Esophagus squamous epithelium (tissue), 5 donors: ENCODE data around the gene GPR31. TPM values are rescaled to one million over a fixed set of nuclear protein-coding genes. Genes with fewer than 3 reads are reported as not detected.
"Not testable (repeated sequence)": the region's sequence is repeated elsewhere in the genome, so short reads cannot be mapped to it uniquely, and the experiment has no call there.

Source experiments
- DNase-seq: peaks from one replicate; lab custom pipeline; 2025; lab: John Stamatoyannopoulos, UW
- H3K27ac ChIP-seq, 4 donors: fragments of 200-600 bp; sonication (generic); one replicate each; pipeline ENCODE4 v1.5.1; 2016 to 2019; ENCODE audit warnings: mild to moderate bottlenecking in 1 of 4
- H3K27me3 ChIP-seq, 4 donors: fragments of 200-600 bp; sonication (generic); 1 replicate in 3 of 4; 2 replicates in 1 of 4; pipeline versions ENCODE4 v1.5.1 to v1.6.0; 2017 to 2021; ENCODE audit warnings: antibody characterized with exemption in 1 of 4
- H3K36me3 ChIP-seq, 3 donors: fragments of 200-600 bp; sonication (generic); one replicate each; pipeline ENCODE4 v1.5.1; 2016 to 2019
- H3K4me1 ChIP-seq, 3 donors: fragments of 200-600 bp; sonication (generic); one replicate each; pipeline ENCODE4 v1.5.1; 2017 to 2019
- H3K4me3 ChIP-seq, 4 donors: fragments of 200-600 bp; sonication (generic); 1 replicate in 3 of 4; 2 replicates in 1 of 4; pipeline ENCODE4 v1.5.1; 2016 to 2019; ENCODE audit warnings: mild to moderate bottlenecking in 2 of 4, moderate library complexity in 1 of 4
- H3K9me3 ChIP-seq, 3 donors: fragments of 200-600 bp; sonication (generic); one replicate each; pipeline ENCODE4 v1.5.1; 2016 to 2019
- POLR2A ChIP-seq, 4 donors: fragments of 450-650 bp; IDR thresholded peaks; one replicate each; pipeline ENCODE4 v1.6.1; 2017; ENCODE audit warnings: antibody characterized with exemption in 4 of 4, mild to moderate bottlenecking in 4 of 4, moderate library complexity in 3 of 4
- WGBS, 2 donors: methylation state at CpG; one replicate each; pipeline ENCODE4 v1.1.5; 2018; 5-methylcytosine and 5-hydroxymethylcytosine counted together
- intact Hi-C: fragments of 100-400 bp; cut with DNase I; formaldehyde crosslinking; loops from one replicate; pipeline ENCODE4 v1.15.0; 2022
- total RNA-seq, 4 donors: library from RNA; depleted of rRNA; stranded (reverse); fragments of >200 nt; gene quantifications; one replicate each; pipeline ENCODE4 v1.1.0, GENCODE V29; 2016
- TF ChIP-seq, protein P1 (sequence below), 6 experiments: fragments of 450-650 bp in 4 of 6; fragments of 200-600 bp in 2 of 6; sonication (generic) in 2 of 6; IDR thresholded peaks; one replicate each; pipeline ENCODE4 v1.5.1; 2016 to 2019; ENCODE audit warnings: antibody characterized with exemption in 6 of 6, mild to moderate bottlenecking in 4 of 6, moderate library complexity in 4 of 6
- donor health status: DM: yes; HTN: yes; CAD: no.

Gene GPR31, protein sequence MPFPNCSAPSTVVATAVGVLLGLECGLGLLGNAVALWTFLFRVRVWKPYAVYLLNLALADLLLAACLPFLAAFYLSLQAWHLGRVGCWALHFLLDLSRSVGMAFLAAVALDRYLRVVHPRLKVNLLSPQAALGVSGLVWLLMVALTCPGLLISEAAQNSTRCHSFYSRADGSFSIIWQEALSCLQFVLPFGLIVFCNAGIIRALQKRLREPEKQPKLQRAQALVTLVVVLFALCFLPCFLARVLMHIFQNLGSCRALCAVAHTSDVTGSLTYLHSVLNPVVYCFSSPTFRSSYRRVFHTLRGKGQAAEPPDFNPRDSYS
- total RNA-seq: not detected

DNA sequence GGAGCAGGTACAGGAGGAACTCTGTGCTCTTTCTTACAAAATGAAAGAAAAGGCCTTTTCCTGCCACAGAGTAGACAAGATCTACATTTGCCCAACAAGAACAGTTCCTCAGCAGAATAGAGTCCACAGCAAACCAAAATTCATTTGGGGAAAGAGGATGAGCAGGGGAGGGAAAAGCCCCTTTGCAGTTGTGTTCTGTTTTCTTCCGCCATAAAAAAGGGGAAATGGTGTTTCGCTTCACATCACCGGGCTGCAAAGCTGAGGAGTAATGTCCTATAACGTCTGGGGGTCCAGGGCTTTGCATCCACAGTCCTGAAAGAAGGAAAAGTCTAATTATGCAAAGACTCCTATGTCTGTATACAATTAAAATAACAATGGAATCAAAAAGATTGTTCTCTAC lies at the start of gene GPR31:
GPR31 (minus strand) TSS at position 118 of the 400 bp plus-strand sequence. CDS start 149 bp downstream, outside the sequence.
- DNase-seq: no peak
- H3K9me3 ChIP-seq: no peaks in the 10 kb centered on the region
- H3K4me1 ChIP-seq: no peaks in the 10 kb centered on the region
- intact Hi-C loops: no loop called here
- H3K4me3 ChIP-seq: no peak within 1 kb of the TSS
- TF ChIP-seq, protein P1, sequence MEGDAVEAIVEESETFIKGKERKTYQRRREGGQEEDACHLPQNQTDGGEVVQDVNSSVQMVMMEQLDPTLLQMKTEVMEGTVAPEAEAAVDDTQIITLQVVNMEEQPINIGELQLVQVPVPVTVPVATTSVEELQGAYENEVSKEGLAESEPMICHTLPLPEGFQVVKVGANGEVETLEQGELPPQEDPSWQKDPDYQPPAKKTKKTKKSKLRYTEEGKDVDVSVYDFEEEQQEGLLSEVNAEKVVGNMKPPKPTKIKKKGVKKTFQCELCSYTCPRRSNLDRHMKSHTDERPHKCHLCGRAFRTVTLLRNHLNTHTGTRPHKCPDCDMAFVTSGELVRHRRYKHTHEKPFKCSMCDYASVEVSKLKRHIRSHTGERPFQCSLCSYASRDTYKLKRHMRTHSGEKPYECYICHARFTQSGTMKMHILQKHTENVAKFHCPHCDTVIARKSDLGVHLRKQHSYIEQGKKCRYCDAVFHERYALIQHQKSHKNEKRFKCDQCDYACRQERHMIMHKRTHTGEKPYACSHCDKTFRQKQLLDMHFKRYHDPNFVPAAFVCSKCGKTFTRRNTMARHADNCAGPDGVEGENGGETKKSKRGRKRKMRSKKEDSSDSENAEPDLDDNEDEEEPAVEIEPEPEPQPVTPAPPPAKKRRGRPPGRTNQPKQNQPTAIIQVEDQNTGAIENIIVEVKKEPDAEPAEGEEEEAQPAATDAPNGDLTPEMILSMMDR (IDR thresholded peaks at IDR 0.05): no peak
- no peak for TF ChIP-seq POLR2A (IDR thresholded peaks at IDR 0.05)
- no peak within 1 kb of the TSS for H3K27ac ChIP-seq
- peaks cover 0 to 7% (median 0%) of the 10 kb centered on the region in 4 donors for H3K27me3 ChIP-seq
- H3K36me3 ChIP-seq: no peaks in the 10 kb centered on the region
- 69 to 71% methylated on average over 4 of the region's 4 CpGs for WGBS, 2 donors

DNA sequence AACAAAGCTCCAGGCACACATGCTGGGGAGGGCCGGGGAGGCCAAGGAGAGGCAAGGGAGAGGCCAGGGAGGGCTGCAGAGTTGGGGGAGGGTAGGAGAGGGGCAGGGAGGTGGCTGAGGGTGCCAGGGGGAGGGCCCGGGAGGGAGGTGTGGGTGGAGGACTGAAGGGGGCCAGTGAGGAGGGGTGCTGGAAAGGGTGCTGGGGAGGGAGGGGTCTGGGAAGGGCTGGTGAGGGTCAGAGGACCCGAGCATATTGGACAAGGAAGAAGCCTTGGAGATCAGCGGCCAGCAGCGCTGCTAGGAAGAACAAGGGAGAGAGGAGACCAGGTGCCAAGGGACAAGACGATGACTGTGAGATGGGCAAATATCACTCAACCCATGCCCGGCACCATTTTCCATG lies 49.7 kb upstream of the GPR31 start:
- DNase-seq: no peak
- 75 to 79% methylated on average over 5 to 7 of the region's 7 CpGs for WGBS, 2 donors
- H3K4me1 ChIP-seq: no peaks in the 10 kb centered on the region
- H3K36me3 ChIP-seq: no peaks in the 10 kb centered on the region
- H3K4me3 ChIP-seq: no peak overlapping the region
- intact Hi-C loops: no loop called here
- TF ChIP-seq, protein P1 (IDR thresholded peaks at IDR 0.05): no peak
- no peak for TF ChIP-seq POLR2A (IDR thresholded peaks at IDR 0.05)
- H3K27ac ChIP-seq: no peak overlapping the region
- H3K9me3 ChIP-seq: no peaks in the 10 kb centered on the region
- peaks cover 0 to 33% (median 0%) of the 10 kb centered on the region in 4 donors for H3K27me3 ChIP-seq

DNA sequence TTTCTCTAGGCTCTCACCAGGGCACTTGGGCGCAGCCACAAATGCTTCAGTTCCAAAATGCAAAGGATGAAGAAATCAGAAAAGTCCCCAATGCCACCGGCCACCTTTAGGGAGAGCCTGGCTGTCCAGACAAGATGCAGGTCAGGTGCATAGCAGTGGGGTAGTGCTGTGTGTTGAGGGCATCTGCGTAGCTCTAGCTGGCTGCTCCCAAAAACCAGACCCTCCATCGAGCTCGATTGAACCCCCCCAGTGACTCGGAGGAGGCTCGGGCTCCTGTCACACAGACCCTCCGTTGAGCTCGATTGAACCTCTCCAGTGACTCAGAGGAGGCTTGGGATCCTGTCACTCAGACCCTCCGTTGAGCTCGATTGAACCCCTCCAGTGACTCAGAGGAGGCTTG lies 47.5 kb upstream of the GPR31 start:
- H3K4me3 ChIP-seq, intact Hi-C loops, H3K9me3 ChIP-seq, H3K36me3 ChIP-seq, DNase-seq, H3K27ac ChIP-seq, H3K4me1 ChIP-seq: not testable (repeated sequence)
- H3K27me3 ChIP-seq: peaks cover 0 to 31% (median 0%) of the 10 kb centered on the region in 4 donors
- WGBS, 2 donors: 80 to 100% methylated on average over 1 to 2 of the region's 11 CpGs

DNA sequence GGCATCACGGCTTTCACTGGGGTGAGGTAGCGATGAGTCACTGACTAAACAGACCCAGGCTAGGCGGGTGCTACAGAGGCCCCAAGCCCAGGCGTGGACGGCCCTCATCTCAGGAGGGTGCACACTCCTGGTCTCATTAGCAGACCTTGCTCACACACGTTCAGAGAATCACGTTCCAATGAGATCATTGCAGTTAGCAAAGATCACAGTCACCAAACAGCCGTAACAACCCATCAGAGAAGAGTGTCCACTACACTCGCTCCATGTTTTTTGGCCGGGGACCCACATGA lies 46.2 kb upstream of the GPR31 start:
- H3K27me3 ChIP-seq: peaks cover 0 to 26% (median 0%) of the 10 kb centered on the region in 4 donors
- DNase-seq, H3K4me1 ChIP-seq, H3K27ac ChIP-seq, H3K4me3 ChIP-seq, H3K9me3 ChIP-seq, H3K36me3 ChIP-seq, intact Hi-C loops: not testable (repeated sequence)
- 31 to 80% methylated on average over 1 to 7 of the region's 10 CpGs for WGBS, 2 donors

DNA sequence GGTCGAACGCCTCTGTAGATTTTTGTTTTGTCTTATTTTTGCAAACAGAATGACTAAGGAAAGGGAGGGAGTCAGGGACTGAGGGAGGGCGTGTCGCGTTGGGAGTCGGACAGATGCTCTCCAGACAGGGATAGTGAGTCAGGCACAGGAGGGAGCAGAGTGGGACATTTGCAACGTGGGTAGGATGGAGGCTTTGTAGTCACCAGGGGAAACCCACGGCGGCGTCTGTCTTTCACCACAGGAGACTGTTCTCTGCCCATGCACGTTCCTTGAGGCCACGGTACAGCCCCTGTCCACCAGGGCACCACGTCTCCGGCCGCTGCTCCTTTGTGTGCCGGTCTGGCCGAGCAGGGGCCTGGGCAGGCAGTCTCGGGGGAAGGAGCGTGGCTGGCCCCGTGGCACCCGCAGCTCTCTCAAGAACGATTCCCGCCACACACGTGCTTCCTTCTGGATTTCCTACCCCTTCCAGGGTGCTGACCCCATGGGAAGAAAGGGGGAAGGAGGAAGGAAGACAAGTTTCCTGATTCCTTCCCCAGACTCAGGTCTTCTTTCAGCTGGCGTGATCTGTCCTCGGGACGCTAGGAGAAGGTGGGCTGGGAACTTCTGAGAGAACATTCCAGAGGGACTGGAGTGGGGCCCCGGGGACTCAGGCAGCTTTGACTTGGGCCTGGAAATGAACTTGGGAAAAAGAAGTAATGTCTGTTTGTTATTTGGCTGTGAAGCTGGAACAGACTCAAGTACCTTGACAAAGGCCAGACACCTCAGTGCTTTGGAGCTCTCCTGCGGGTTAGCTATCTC lies 45.7 kb upstream of the GPR31 start:
- intact Hi-C loops, H3K4me1 ChIP-seq, H3K4me3 ChIP-seq, H3K36me3 ChIP-seq, H3K9me3 ChIP-seq, DNase-seq, H3K27ac ChIP-seq: not testable (repeated sequence)
- WGBS, 2 donors: 55 to 81% methylated on average over 2 to 11 of the region's 29 CpGs
- H3K27me3 ChIP-seq: peaks cover 0 to 21% (median 0%) of the 10 kb centered on the region in 4 donors

DNA sequence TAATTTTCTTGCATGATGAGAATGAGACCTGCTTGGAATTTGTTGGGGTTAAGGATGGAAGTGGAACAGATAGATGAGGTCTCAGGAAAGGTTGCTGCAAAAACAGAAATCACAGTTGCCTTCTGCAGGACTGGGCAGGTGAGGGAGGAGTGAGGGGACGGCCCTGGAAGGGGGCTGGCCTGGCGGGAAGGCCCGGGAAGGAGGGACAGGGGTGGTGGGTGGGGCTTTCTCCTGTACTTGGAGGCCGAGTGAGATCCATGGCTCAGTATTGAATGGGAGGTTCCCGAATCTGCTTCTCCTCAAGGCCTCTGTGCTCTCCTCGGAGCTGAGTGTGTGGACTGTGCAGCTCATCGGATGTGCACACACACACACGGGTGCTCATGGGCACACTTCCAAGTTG lies 44.8 kb upstream of the GPR31 start:
- H3K27me3 ChIP-seq: peaks cover 0 to 21% (median 0%) of the 10 kb centered on the region in 4 donors
- 45 to 46% methylated on average over 4 to 5 of the region's 8 CpGs for WGBS, 2 donors
- intact Hi-C loops, H3K4me1 ChIP-seq, DNase-seq, H3K36me3 ChIP-seq, H3K27ac ChIP-seq, H3K4me3 ChIP-seq, H3K9me3 ChIP-seq: not testable (repeated sequence)

DNA sequence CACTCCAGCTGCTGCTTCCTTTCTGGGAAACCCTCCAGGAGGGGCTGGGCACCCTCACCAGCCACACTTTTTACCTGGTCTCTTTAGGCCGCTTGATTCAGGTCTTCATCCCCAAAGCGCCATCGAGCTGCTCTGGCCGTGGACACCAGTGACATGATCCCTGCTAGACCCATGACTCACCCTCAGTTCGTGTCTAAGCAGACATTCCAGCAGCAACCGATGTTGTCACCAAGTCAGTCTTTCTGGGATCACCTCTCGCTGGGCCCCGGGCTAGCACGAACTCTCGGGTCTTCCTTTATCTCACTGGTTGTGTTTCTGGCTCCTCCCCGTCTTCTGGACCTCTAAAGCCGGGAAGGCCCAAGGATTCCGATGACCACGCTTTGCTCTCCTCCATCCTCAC lies 43.0 kb upstream of the GPR31 start:
- TF ChIP-seq, protein P1 (IDR thresholded peaks at IDR 0.05): no peak
- no peak for TF ChIP-seq POLR2A (IDR thresholded peaks at IDR 0.05)
- no peak for DNase-seq
- H3K27ac ChIP-seq: no peak overlapping the region
- H3K27me3 ChIP-seq: peaks cover 0 to 9% (median 0%) of the 10 kb centered on the region in 4 donors
- no peaks in the 10 kb centered on the region for H3K4me1 ChIP-seq
- no peaks in the 10 kb centered on the region for H3K36me3 ChIP-seq
- no peak overlapping the region for H3K4me3 ChIP-seq
- 85 to 88% methylated on average over 14 of the region's 14 CpGs for WGBS, 2 donors
- H3K9me3 ChIP-seq: no peaks in the 10 kb centered on the region
- intact Hi-C loops: no loop called here

DNA sequence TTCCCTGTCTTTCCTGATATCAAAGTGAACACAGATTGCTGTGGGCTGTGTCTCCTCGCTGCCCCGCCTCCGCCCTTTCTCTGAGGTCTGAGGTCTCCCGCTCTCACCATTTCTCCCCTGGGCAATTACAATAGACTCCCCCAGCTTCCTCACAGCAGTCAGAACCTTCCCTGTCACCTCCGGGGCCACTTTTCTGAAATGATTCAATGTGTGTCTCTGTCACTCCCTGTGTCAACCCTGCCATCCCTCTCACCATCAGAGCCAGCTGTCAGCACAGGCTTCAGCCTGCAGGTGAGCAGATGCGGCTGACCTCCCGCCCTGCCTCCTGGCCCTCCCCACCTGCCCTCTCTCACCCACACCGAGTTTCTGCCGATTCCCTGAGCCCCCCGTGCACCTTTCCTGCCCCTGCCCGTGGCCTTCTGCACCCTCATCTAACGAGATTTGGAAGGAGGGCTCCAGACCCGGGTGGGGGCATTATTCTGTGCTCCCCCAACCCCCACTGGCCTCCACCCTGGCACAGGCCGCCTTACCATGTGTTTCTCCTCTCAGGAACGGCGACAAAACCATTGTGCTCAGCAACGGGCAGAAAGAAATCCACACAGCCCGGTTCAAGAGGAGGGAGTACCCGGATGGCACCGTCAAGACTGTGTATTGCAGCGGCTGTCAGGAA lies 38.3 kb upstream of the GPR31 start:
- H3K4me3 ChIP-seq, H3K4me1 ChIP-seq, H3K36me3 ChIP-seq, intact Hi-C loops, H3K27me3 ChIP-seq, H3K27ac ChIP-seq, H3K9me3 ChIP-seq, DNase-seq: not testable (repeated sequence)
- 44 to 62% methylated on average over 4 of the region's 21 CpGs for WGBS, 2 donors

DNA sequence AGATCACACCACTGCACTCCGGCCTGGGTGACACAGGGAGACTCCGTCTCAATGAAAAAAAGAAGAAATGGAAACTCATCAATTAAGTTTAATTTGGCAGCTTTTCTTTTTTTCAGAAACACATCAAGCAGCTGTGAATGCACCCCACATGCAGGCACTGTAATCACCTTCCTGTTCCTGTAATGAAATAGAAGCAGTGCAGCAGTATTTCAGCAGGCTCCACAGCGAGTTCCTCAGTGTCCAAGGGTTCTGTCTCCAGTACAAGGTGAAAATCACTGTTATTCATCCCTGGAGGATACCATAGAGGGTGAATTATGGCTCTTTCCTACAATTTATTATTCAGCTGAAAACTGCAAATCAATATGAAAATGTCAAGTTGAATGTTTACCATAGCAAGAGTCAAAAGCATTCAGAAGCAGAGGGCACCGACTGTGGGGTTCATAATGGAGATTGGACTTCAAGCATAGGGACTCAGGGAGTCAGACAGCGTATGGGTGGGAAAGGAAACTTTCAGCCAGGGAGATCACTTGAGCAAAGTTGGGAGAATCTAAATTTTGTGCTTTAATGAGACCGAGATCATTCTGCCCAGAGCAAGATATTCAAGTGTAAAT lies 35.8 kb upstream of the GPR31 start:
- H3K27me3 ChIP-seq, intact Hi-C loops, H3K27ac ChIP-seq, H3K36me3 ChIP-seq, H3K4me1 ChIP-seq, H3K4me3 ChIP-seq, DNase-seq, H3K9me3 ChIP-seq: not testable (repeated sequence)
- WGBS, 2 donors: 68 to 73% methylated on average over 6 of the region's 6 CpGs
